NCI-H446 (cell line): ENCODE results near the gene FLNB.

Experiments
- DNase-seq, 2 experiments: peaks; one replicate each; lab custom pipeline; 2025; lab: John Stamatoyannopoulos, UW

The FLNB gene

DNA sequence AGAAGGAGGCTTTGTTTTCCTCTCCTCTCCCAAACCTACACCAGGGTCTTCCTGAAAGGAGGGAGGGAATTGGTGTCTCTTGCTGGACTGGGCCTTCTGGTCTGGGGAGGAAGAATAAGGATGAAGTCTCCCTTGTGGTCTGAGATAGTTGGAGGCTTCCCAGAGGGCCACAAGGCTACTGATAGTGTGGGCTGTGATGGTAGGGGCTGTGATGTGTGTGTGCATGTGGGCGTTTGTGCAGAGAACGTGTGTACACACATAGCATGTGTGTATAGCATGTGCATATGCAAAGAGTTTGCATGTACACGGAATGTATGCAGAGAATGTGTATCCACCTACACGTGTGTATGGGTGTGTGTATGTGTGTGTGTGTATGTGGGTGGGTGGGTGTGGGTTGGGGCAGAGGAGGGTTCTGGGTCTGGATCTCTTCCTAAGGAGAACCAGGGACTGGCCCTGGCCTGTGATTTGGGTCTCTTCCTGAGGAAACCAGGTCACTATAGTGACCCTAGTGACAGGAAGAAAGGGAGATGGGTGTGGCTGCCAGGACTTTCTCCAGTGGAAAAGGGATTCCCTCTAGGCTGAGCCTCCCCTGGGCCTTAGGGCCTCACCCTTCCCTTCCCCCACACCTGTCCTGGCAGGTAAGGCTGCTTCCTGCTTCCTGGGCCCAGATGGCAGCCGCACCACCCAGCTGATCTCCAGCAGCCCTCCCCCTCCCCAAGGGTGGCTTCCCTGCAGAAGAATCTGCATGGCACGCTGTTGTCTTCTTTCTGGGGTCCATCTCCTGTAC, 1.7 kb downstream of the FLNB start:
- DNase-seq, result no peak

DNA sequence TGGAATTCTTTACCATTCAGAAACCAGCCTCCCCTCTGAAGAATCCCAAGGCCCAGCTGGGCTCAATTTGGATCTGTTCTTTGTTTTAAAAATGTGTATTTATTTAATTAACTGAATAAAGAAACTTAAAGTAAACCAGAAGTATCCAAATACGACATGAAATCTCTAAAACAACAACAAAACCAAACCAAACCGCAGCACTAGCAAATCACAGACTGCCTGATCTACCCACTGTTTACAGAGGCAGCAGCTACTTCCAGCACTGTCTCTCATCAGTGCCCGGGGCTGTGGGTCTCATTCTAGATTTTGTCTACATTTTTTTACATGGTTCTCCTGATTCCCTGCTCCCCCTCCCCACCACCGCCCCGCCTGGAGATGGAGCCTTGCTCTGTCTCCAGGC, 2.3 kb downstream of the FLNB start:
- DNase-seq, result no peak

DNA sequence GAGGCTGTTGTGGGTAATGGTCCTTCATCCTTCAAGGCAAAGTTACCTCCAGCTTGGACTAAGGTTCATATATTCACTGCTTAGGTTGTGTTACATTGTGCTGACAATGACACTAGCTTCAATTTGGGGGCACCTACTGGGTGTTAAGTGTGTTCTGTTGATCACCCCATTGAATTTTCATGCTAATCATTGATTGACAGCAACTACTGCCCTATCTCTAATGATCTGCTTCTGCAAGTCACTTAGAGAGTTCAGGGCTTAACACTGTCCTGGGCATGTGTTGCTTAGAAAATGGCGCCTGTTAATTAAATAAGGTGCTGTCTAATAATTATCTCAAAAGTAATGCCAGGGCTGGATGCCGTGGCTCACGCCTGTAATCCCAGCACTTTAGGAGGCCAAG, 3.4 kb downstream of the FLNB start:
- no peak for DNase-seq

DNA sequence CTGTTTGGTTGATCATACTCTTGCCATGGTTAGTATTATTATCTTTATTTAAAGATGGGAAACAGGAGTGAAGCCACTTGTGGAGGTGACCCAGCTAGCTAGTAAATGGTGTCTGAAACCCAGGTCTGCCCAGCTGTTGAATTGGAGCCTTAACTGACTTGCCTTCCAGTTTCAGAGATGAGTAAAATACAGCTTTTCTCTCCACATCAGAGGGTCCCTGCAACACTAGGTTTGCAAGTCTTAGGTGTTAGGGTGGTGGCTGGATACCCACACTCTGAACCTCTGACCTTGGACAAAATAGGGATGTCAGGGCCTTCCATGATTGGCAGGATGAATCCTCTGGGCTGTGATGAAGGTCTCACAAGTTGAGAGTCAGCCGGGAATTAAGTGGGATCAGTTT, 4.1 kb downstream of the FLNB start:
- DNase-seq, result no peak

DNA sequence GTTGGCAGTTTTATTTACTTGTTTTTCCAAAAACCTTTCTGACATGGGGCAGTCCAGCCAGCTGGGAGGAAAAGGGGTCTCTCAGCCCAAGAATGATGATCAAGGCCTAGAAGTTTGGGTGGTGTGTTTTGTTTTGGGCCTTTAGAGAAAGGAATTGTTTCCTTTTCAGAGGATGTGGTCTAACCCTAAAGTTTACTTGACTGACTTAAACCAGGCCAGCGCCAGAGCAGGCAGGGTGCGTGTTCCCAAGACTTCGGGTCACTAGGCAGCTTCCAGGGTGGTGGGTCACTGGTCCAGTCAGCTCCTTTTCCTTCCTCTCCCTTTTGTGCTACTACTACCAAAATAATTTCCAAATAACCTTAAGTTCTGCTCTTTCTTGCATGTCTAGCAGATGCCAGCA, 4.9 kb downstream of the FLNB start:
- no peak for DNase-seq

DNA sequence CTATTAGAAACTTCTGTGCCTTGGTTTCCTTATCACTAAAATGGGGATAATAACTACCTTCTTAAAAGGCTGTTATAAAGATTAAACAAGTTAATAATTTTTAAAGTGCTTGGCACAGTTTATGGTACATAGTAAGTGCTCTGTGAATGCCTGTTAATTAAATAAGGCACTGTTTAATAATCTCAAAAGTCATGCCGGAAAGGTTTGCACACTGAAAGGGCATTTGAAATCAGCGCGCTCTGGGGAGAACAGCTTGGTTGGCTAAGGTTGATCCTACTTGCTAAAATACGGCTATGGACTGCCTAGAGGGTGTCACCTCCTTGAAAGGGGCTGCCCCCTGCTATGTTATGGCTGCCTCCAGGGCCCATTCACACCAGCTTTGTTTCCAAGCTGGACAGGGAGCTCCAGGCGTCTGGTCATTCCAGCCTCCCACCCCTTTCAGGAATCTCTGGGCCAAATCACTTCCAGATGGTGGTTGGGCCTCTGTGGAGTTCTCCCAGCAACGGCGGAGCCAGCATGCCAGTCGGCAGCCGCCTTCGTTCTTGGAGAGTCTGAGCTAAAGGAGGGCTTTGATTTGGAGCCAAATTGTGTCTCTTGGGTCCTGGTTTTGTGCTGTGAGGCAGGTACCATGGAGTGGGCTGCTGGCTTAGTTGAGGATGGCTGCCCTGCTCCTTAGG, 5.9 kb downstream of the FLNB start:
- peak in 1 of 2 experiments; percentile 66 for DNase-seq

DNA sequence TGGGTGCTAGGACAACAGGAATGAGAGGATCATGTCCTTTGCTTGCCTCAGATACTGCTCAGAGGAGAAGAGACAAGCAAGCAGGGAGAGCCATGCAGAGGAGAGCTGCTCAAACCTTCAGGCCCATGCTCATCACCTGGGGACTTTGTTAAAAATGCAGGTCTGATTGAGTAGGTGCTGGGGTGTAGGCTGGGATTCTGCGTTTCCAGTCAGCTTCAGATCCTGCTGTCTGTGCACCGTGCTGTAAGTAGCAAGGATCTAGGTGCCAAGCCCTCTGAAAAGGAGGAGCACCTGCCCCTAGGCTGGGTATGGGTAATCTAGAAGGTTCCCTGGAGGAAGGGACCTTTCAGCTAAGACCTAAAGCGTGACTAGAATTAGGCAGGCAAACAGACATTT, 7.3 kb downstream of the FLNB start:
- DNase-seq, result no peak

DNA sequence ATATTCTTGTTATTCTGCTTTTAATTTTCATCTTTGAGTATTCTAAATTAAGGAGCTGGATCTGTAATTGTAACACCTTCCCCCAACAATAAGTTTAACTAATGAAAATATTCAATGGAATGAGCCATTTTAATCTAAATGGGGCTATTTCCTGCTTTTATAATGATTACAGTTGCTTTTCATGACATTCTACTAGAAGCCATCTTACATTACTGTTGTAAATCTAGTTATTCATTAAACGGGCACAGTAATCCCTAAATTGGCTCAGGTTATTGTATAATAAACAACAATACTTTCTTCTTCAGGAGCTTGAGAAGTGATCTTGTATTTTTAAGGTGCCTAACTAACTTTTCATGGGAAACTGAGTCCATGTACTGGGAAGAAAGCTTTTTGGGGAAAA, 8.5 kb downstream of the FLNB start:
- DNase-seq, result no peak

DNA sequence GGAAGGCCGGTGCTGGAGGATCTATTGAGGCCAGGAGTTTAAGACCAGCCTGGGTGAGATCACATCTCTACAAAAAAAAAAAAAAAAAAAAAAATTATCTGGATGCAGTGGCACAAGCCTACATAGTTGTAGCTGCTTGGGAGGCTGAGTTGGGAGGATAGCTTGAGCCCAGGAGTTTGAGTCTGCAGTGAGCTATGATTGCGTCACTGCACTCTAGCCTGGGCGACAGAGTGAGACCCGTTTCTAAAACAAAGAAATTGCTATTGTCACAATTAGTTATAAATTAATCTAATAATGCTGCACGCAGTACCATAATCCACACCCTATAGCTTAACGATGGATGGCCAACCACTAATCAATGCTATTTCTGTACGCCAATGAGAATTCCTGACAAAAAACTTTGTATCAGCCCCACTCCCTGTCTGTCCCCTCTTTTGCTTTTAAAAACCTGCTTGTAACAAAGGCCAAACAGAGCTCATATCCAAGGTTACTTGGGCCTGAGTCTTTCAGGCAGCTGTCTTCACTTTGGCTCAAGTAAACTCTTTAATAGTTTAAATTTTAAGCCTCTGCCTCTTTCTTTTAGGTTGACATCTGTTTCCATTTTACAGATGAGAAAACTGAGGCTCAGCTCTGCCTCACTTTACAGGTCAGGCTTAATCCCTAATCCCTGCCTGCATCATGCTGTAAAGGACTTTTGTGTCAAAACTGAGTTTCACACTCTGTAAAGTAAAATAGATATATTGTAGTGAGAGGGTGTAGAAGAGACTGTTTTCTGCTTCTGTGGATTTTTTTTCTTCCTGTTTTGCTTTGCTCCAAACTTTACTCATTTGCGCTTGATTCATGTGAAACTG, 10.9 kb downstream of the FLNB start:
- no peak for DNase-seq

DNA sequence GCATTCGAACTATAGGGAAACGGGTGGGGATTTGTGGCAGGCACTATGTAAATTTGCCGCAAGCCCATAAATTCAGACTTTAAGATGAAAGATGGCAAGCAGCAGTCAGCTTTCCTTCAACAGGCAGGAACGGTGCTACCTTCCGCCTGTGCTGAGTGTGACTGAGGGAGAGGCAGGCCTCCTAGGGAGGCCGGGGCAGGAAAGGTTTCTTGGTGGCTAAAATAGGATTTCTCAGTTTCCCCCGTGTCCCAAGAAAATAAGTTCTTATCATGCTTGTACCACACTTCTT, 12.5 kb downstream of the FLNB start:
- DNase-seq, result no peak

DNA sequence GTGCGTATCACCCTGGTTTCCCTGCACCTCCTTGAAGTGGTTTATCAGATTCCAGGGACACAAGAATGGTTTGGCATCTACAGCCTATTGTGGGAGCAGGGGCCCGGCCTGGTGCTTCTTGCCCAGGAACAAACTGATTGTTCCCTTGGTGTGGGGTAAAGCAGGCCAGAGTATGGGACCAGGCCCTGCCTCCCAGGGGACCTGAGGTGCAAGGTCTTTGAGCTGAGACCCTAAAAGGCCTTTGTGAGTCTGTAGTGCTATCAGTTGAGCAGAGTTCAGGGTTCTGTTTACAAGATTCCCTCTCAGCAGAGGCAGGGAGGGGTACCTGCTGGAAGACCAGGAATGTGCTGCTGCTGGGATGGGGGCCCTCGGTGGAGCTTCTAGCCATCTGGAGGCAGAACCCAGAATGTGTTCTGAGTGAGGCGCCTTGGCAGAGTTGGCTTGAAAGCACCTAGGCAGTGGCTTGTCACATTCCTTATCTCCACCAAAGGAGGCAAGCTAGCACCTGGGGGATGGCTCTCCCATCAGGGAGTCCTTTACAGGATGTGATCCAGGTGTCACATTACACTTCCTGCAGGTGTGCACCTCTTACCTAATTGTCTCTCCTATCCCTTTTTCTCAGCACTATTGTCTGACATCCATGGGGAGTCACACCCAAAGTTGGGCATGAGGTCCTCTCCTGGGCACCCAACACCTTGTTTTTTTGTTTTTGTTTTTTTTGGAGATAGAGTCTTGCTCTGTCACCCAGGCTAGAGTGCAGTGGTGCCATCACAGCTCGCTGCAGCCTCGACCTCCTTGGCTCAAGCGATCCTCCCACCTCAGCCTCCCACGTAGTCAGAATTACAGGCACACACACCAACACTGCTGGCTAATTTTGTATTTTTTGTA, 13.1 kb downstream of the FLNB start:
- no peak for DNase-seq

DNA sequence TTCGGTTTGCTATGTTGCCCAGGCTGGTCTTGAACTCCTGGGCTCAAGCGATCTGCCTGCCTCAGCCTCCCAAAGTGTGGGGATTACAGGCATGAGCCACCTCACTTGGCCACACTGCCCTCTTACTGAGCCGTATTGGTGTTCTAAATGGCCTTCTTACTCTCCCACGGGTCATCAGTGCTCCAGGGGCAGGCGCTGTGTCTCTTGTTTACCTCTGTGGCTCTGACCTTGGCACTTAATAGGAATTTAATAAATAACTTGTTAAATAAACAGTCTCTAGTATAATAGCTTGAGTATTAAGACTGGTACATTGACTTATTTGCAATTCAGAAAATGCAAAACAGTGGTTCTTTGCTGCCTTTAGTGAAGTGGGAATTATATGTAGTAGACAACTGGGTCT, 13.7 kb downstream of the FLNB start:
- no peak for DNase-seq

DNA sequence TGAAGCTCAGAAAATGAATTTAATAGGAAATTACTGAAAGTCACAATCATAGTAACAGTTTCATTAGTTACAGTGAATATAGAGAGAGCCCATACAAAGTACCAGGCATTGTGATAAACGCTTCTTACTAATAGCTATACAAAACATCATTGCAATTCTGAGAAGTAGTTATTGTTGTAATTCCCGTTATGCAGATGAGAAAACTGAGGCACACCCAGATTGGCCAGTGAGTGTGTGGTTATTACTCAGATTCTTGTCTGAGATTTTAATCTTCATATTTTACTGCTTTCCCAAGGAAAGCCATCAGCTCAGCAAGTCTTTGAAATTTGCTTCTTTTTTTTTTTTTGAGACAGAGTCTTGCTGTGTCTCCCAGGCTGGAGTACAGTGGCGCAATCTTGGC, 14.3 kb downstream of the FLNB start:
- DNase-seq, result no peak

DNA sequence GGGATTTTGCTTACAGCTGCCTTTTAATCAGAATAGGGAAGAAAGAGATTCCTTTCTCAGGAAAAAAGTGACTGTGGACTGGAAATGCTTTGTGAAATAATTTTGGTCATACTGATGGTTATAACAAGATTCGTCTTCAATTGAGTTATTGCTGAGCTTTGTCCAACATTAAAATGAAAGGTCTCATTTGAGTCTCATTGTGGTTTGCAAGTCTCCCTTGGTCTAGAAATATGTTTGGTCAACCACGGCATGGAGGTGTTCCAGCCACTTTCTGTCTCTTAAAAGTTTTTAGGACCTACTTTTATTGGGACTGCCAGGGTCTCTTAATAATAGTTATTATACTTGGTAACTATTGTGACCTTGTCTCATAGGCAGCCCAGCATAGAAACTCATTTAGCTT, 15.3 kb downstream of the FLNB start:
- DNase-seq, result no peak

DNA sequence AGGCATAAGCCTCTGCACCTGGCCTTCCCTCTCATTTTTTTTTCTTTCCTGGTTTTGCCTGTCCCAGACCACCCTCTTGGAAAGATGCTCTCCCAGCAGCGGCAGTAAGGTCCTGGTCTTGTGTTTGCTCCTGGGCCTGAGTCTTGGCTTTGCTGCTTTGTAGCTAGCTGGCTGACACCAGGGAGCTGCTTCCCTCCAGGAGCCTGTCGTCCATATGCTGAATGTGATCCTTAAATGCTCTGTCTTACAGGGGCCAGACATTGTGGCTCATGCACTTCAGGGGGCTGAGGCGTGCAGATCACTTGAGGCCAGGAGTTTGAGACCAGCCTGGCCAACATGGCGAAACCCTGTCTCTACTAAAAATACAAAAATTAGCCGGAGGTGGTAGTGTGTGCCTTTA, 17.2 kb downstream of the FLNB start:
- no peak for DNase-seq

DNA sequence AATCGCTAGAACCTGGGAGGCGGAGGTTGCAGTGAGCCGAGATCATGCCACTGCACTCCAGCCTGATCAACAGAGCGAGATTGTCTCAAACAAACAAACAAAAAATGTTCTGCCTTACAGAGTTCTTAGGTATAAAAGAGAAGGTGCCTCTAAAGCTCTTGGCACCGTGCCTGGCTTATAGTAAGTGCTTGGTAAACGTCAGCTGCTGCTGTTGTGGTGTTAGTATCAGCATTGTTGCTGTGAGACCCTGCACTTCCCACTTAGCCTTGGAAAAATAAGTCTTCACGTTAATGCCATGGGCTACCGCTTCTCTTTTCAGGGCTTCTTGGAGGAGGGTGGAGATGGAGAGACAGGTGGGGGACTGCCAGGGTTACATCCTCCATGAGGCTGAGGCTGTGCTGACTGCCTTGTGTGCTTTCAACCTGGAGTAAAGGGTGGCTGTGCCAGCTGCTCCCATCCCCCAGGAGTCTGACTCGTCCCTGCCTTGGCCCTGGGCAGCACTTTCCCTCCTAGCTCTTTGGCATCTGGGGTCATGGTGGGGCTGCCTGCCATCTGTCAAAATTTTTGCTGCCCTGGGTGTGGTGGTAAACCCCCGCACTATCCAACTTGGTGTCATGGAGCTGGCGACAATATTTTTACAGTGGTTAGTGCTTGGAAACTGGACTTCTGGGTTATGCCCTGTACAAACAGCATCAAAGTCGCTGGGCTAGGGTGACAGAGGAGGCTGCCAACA, 17.8 kb downstream of the FLNB start:
- peak in 1 of 2 experiments; percentile 17 for DNase-seq

DNA sequence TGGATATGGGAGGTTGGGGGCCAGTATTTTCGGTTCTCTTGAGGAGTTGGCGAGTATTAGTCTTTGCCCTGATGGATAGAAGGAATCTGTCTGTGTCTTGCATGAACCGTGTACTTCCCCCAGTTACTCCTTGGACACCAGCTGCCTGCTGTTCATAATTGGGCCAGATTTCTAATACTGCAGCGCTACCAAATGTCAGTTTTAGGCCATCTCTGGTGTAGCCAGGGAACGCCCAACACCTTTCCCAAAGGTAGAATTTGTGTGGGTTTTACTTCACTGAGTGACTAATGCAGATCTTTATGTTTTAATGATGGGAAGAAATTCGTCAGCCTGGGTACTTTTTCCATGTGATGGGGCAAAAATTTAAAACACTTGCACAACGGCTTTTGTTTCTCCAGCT, 18.4 kb downstream of the FLNB start:
- peak in 1 of 2 experiments; percentile 19 for DNase-seq

DNA sequence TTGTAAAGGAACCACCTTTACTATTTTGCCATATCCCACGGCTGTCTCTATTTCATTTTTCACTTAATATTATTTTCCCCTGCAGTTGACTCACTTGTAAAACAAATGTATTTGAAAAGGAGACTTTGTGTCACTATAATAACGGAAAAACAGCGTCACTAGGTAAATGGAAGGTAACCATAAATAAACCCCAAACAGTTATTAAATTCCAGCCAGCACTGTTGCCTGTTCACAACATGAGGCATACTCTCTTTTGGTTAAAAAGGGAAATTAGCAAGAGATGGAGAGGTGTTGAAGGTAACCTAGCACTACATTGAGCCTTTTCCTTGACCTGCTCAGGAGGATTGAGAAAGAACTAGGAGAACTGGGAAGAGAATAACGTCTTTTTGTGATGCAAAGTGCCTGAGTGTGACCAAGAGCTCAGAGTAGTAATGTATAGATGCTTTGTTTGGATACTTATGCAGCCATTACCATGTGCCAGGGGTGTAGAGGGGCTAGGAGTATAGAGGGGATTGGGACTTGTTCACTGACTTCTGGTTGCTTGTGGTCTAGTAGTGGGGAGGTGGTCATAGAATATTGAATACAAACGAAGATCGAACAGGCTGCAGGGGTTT, 19.6 kb downstream of the FLNB start:
- no peak for DNase-seq

DNA sequence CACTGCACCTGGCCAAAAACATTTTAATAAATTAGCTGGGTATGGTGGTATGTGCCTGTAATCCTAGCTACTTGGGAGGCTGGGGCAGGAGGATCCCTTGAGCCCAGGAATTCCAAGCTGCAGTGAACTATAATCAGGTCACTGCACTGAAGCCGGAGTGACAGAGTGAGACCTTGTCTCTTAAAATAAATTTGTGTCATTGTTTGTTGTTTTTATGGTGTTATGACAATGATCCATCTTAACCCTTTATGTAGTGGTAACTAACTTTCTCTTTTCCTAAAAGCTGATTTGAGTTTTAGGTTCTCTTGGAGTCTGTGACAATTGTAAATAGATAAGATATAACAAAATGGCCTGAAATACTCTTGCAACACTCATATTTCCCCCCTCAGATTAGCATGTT, 20.7 kb downstream of the FLNB start:
- no peak for DNase-seq

DNA sequence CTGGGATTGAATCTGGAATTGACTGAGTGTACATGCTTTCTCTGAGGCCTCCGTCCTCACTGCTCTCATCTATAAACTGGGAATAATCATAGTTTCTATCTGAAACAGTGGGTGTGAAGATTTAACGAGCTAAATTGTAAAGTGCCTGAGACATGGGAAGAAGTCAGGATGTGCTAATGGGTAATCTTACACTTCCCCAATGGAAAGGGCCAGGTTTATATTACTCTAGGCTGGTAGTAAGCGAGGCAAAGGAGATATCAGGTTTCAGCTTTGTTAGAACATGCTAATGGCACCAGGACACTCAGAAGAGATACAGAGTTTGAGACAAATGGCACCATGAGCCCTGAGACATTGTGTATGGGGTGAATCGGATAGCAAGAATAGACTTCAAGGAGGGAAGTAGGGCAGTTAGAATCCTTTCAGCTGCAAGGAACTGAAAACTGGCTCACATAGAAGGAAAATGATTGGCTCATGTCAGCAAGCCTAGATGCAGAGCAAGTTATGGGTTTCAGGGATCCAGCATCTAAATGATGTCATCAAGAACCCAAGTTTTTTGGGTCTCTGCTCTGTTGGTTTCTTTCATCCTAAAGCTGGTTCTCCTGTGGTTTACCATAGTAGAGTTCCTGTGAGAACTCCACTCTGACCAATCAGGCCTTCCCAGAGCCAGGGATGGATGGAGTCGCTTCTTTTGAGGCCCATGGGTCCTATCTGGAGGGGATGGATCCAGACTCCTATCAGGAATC, 21.8 kb downstream of the FLNB start:
- no peak for DNase-seq
